GM21381 (cell line): ENCODE results near the gene RIPOR3.

ENCODE experiments used
- ATAC-seq: cut with Tn5 transposase; IDR thresholded peaks from one replicate; pipeline ENCODE4 v1.9.1; 2021; ENCODE audit warnings: mild to moderate bottlenecking, moderate library complexity; ENCODE audit not compliant: unreplicated experiment

Gene RIPOR3

DNA sequence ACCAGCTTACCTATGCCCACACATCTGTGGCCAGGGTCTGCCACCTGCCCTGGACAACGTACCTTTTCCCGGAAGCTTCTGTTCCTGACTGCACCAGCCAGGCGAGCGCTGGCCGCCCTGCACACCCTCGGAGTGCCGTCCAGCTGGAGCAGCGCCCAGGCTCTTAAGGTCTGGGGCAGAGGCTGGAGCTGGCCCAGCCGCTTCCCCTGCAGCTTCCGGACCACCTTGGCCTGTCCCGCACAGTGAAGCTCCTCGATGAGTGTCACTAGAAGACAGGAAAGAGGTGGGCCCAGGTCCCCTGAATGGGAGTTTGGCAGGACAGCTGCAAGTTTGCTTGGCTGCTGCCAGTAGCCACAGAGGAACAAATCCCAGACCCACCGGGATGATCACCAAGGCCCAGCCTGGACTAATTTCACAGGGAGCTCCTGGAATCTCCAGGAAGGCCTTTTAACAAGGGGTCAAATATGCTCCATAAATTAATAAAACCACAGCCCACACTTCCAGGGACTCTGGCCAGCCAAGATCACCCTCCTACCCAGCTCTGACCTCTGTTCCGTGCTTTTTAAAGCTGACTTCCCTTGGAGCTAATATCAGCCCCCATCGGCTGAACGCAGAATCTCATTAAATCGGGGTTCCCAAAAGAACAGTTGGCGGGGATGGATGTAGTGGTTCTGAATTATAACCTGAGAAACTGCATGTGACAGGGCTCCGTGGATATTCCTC lies 98.9 kb downstream of the RIPOR3 start:
- ATAC-seq: no peak

DNA sequence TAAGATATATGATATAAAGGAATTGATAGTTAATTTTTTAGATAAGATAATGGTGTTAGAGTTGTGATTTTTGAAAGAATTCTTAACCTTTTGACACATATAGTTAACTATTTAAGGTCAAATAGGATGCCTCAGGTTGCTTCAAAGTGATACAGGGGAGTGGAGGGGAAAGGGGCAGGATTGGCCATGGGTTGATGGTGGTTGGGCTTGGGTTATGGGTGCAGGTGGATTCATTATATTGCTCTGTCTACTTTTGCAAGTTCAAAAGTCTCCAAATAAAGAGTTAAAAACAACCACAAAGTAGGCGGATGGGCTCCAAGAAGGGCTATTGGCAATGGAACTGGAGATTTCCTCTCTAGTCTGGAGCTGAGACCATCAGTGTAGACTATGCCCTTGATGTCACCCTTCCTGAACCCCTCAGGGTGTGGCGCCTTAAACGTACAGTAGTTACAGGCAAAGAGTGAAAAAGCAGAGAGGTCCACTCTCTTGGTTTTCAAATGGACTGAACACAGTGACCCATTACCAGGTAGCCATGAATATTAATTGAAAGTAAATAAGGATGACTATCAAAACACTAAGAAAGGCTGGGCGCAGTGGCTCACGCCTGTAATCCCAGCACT lies 100.0 kb downstream of the RIPOR3 start:
- no peak for ATAC-seq

DNA sequence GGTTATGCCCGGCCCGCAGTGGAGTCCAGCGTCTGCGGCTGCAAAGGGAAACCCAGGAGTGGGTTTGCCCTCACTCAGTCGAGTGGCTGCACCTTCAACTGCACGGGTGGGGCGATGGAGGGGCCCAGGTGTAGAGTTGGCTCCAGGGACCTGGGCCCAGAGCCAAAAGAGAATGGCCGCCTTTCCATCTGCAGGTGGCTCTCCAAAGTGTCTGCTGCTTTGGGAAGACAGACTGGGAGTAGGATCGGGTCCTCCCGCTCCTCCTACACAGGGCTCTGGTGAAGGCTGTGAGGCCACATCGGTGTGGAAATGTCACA lies 101.0 kb downstream of the RIPOR3 start:
- ATAC-seq: no peak

DNA sequence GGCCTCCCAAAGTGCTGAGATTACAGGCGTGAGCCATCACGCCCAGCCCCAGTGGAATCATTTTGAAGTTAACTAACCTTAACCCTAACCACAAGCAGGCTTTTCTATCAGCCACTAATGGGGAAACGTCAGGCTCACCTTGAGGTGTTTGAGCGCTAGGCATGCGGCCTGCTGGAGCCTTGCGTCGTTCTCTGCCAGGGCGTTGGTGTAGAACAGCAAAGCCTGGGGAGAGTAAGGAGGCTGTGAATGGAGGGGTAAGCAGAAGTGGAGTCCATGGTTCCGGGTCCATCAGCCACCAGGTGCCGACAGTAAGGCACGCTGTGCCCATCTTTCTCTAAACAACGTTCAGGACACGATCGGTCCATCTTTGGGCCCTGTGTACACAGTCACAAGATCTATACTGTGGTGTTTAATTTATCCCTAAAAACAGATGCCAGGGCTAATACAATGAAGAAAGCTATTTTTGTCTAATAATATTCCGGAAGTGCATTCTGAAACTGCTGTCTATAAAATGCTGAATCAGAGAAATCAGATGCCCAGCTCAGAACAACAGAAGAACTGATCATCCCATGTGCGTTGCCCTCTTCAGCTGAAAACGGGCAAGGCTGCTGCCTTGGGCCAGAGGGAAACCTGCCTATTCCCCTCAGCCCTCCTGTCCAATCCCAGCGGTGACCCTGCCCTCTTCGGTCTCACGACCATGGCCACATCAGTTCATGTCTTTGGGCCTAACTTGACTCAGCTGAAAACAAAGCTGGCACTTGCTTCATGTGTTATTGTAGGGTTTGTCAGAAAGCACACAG lies 101.6 kb downstream of the RIPOR3 start:
- no peak for ATAC-seq

DNA sequence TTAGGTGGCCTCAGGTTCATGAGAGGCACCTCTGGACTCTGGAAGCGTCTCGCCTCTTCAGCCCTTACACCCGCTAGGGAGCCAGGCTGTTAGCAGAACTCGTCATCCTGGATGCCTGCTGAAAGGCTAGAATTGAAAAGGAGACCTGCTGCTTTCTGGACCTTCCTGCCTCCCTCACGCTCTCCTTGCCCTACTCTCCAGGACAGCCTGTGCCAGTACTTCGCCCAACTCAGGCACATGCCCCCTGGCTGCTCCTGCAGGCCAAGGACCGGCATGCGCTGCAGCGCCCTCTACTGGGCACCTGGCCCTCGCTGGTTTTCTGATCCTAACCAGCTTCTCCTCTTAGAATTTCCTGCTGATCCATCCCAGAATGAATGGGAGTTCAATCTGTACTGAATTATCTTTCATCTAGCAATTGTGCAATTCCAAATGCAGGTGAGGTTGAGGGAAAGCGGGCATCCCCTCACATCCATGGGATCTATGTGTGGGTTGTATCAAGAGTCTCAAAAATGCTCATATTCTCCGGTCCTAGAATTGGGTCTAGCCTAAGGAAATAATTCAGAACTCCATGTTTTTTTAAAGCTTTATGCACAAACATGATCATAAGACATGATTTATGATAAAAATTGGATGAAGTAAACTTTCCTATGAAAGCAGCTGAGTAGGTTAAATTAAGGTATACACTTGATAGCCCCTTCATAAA lies 103.2 kb downstream of the RIPOR3 start:
- no peak for ATAC-seq

DNA sequence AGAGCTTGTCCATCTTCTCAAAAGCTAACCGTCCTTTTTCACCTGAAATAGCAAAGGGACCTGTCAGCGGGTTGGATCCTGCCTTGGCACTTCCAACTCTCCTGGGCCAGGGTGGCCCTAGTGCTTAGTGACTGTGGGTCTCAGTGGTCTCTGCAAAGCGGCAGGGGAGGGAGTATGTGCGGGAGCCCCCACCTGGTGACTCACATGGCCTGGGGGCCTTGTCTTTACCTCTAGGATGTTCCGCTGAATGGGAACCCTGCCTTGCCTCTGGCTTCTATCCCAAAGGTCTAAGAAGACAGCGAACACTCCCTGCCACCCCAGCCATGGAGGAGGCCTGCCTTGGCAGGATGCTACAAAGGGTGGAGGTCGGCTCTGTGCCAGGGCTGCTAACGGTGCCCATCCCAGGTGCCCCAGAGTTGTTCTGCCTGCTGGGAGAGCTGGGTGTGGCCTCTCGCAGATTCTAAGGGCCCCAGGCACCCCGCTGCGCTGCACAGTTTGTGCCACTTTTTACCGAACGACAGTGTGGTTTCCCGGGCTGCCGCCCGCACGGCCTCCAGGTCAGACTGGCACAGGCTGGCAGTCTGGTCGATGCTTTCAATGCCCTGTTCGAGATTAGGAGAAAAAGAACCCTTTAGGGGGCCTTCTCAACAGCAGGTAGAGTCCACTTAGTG lies 103.9 kb downstream of the RIPOR3 start:
- ATAC-seq: no peak

DNA sequence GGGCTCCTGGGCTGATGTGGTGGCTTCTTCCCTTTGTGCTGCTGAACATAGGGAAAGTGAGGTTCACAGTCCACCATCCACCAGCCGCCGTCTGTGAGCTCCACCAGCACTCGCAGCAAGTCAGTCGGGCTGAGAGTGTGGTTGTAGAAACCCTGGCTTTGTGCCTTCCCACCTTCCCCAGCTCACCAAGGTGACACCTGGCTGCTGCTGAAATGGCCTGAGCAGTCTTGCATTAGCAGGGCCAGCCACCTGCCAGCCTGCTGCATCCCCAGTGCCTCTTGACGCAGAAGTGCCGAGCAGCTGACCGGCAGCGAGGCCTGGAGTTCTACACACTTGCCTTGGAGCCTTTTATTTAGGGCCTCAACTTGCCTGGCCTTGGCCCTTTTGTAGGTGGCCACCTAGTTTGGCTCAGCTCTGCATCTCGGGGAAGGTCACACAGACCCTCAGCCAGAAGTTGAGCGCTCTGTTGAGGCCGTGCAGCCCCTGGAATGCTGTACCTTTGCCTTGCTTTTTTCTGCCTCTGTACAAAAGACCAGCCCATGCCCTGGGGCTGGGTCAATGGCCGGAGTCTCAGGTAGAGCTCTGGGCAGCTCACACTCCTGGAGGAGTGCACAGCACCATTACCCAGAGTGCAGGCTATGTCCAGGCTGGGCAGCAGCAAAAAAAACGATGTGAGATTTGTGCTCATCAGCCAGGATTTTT lies 104.7 kb downstream of the RIPOR3 start:
- no peak for ATAC-seq

DNA sequence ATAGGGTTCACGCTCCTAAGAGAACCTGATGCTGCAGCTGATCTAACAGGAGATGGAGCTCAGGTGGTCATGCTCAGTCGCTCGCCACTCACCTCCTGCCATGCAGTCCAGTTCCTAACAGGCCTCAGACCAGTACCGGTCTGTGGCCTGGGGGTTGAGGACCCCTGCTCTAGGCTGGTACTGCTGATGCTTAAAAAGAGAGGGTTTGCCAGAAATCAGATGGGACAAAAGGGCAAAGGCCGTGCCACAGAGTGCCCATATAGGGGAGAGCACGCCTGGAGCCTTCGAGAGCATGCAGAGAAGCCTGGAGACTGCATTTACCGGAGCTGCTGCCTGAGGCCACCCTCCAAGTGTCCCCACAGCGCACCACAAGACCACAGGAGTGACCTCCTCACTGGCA lies 105.7 kb downstream of the RIPOR3 start:
- no peak for ATAC-seq

DNA sequence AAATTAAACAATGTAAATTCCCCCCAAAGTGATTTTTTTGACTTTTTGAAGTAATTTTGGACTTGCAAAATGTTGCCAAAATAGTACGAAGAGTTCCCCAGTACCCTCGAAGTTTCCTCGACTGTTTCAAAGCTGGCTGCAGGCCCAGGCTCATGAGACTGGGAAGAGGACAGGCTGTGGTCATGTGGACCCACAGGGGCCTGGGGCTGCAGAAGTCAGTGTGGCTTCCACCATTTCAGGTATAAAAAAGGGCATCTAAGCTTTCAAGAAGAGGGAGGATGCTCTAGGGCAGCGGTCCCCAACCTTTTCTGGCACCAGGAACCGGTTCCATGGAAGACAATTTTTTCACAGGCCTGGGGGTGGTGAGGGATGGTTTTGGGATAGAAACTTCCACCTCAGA lies 106.1 kb downstream of the RIPOR3 start:
- no peak for ATAC-seq

DNA sequence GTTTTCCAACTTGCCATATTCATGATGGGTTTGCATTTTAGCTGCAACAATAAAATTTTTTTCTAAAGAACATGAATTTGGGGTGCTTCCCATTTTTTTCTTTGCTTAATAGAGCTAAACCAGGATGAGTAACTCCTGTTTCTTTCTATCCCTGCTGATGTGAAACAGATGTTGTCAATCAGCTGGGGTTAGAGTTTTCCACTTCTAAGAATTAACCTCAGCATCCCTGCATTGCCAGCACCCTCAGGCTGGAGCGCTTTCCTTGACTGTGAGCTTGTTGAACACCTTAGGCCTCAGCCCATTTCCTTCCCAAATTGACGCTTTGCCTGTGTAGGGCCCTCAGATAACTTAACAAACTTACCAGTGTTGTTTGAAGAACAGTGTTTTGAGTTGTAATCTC lies 106.7 kb downstream of the RIPOR3 start:
- ATAC-seq: no peak

DNA sequence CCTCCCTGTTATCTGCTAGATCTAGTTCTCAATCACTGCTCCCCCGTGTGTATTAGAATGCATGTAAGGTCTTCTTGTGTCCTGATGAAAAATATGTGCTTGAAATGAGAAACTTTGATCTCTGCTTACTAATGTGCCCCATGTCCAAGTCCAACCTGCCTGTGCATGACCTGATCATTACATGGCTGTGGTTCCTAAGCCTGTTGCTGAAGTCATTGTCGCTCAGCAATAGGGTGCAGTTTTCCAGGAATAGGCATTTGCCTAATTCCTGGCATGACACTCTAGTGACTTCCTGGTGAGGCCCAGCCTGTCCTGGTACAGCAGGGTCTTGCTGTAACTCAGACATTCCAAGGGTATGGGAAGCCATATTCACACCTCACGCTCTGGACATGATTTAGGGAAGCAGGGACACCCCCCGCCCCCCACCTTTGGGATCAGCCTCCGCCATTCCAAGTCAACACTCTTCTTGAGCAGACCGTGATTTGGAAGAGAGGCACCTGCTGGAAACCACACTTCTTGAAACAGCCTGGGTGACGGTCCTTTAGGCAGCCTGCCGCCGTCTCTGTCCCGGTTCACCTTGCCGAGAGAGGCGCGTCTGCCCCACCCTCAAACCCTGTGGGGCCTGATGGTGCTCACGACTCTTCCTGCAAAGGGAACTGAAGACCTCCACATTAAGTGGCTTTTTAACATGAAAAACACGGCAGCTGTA lies 107.7 kb downstream of the RIPOR3 start:
- ATAC-seq: no peak

DNA sequence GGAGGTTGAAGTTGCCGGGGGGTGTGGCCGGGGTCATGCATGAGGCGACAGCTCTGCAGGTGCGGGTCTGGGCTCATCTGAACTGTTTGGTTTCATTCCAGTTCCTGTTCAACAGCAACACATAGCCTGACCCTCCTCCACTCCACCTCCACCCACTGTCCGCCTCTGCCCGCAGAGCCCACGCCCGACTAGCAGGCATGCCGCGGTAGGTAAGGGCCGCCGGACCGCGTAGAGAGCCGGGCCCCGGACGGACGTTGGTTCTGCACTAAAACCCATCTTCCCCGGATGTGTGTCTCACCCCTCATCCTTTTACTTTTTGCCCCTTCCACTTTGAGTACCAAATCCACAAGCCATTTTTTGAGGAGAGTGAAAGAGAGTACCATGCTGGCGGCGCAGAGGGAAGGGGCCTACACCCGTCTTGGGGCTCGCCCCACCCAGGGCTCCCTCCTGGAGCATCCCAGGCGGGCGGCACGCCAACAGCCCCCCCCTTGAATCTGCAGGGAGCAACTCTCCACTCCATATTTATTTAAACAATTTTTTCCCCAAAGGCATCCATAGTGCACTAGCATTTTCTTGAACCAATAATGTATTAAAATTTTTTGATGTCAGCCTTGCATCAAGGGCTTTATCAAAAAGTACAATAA lies 108.6 kb downstream of the RIPOR3 start:
- no peak for ATAC-seq

DNA sequence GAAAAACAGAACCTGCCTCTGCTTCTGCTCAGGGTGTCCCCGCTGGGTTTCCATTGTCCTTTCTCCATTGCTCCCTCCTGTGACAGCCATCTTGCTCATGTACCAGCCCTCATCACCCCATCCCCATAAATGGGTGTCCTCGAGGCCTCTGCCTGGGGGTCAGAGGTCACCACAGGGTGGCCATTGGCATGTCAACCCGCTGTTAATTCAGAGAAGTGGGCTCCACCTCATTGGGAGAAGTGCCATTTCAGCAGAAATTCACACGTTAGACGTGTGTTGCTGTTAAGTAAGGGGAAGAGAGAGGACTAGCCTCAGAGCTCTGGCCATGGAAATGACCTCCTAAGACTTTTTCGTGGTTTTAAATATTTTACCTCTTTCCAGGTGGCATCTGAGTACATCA lies 109.2 kb downstream of the RIPOR3 start:
- ATAC-seq: no peak

DNA sequence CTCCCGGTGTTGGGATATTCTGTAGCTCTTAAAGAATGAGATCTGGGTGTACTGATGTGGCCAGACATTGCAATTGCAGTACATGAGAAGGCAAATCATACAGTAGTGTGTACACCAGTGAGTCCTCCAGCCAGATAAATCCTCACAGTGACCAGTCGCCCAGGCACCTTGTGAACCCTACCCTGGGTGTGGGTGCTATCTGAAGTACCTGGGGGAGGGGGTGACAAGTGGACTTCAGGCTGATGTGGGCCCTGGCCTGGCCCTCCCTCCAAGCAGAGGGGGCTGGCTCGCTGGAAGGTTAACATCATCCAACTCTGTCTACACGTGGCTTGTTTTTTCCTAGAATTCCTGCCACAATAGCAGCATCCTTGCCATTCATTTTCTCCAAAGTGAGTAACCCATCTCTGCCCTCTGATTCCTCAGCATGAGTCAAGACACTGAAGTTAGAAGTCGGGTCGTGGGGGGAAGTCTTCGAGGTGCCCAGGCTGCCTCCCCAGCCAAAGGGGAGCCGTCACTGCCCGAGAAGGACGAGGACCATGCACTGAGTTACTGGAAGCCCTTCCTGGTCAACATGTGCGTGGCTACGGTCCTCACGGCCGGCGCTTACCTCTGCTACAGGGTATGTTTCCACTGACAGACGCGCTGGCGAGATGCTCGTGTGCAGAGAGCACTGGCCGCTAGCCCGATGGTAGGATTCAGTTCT lies 110.3 kb downstream of the RIPOR3 start:
- no peak for ATAC-seq

DNA sequence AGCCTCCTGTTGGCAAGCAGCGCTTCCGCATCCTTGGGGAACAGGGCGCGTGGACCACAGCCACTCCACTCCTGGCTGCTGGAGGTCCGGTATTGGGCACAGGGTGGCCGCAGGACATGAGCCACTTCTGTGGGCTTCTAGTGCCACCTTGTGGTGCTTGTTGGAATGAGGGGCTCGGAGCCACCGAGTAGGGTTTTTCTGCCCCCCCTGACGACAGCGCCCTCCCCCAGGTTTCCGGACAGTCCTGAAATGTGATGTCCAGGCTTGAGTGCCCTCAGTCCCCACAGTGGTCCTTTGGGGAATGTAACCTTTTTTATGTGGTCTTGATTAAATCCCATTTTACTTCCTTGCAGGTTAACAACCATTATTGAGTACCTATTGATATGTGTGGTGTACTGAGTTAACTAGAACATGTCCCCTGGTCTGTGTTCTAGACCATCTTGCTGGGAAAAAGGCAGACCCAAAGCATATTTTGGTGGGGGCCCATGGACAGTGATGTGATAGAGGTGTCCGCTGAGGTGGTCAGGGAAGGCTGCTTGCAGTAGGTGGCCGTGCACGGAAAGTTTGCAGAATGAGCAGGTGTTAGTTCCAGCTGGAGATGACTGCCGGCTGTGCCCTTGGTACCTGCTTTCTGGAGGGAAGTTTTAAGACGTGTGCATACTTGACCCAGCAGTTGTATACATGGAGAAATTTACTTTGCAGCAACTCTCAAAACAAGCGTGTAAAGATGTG lies 111.2 kb downstream of the RIPOR3 start:
- ATAC-seq: no peak

DNA sequence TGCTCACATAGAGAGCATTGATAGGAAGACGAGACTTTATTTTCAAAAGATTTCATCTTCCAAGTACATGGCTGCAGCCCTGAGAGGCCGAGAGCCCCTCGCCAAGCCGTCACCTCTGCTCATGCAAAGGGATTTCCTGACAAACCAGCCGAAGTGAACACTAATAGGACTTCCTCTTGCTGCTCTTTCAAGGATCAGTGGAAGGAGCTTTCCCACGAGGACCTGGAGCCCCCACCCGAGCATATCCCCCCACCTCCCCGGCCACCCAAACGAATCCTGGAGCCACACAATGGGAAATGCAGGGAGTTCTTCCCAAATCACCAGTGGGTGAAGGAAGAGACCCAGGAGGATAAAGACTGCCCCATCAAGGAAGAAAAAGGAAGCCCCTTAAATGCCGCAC lies 111.8 kb downstream of the RIPOR3 start:
- ATAC-seq: no peak

DNA sequence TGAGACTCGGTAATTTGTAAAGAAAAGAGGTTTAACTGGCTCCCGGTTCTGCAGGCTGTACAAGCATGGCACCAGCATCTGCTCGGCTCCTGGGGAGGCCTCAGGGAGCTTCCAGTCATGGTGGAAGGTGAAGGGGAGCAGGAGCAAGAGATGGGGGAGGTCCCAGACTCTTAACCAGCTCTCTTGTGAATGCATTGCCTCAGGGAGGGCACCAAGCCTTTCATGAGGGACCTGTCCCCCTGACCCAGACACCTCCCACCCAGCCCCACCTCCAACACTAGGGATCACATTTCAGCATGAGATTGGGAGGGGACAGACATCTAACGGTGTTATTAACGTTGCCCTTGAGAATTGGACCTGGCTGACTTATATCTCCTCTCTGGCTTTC lies 112.6 kb downstream of the RIPOR3 start:
- no peak for ATAC-seq
